ENCODE results near the gene TAF4B.

TAF4B gene

DNA sequence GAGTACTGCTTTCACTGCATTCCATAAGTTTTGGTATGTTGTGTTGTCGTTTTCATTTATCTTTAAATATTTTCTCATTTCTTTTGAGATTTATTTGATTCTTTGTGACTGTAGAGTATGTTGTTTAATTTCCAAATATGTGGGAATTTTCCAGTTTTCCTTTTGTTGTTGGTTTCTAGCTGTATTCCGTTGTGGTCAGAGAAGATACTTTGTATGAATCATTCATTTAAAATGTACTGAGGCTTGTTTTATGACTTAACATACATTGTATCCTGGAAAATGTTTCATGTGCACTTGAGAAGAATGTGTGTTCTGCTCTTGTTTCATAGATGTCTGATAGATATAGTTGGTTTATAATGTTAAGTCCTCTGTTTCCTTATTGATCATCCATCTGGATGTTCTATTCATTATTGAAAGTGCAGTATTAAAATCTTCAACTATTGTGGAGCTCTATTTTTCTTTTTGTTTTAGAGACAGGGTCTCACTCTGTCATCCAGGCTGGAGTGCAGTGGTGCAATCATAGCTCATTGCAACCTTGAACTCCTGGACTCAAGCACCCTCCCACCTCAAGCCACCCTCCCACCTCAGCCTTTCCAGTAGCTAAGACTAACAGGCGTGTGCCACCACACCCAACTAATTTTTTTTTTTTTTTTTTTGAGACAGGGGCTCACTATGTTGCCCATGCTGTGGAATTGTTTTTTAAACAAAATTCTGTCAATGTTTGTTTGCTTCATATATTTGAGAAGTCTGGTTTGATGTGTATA, 96.8 kb downstream of the TAF4B start:
- peak; percentile 30 for DNase-seq (ENCODE audit: extremely low read depth, low read depth)

DNA sequence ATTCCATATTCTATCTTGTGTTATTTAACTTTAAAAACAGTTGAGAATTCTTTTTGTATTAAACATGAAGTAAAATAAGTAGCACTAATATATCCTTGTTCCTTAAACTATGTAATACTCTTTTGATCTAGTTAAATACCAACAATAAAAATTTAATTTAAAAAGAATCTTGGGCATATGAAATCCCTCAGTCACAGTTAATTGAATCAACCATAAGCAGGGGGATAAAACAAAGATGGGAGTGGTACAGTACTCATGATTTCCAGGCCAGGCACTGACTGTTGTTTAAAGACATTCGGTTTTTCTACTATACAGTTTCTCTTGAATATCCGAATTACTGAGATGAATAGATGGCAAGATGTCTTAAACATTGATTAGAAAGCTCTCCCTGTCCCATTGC, 99.5 kb downstream of the TAF4B start:
- DNase-seq (ENCODE audit: extremely low read depth, low read depth): no peak
- TF ChIP-seq, protein P1, sequence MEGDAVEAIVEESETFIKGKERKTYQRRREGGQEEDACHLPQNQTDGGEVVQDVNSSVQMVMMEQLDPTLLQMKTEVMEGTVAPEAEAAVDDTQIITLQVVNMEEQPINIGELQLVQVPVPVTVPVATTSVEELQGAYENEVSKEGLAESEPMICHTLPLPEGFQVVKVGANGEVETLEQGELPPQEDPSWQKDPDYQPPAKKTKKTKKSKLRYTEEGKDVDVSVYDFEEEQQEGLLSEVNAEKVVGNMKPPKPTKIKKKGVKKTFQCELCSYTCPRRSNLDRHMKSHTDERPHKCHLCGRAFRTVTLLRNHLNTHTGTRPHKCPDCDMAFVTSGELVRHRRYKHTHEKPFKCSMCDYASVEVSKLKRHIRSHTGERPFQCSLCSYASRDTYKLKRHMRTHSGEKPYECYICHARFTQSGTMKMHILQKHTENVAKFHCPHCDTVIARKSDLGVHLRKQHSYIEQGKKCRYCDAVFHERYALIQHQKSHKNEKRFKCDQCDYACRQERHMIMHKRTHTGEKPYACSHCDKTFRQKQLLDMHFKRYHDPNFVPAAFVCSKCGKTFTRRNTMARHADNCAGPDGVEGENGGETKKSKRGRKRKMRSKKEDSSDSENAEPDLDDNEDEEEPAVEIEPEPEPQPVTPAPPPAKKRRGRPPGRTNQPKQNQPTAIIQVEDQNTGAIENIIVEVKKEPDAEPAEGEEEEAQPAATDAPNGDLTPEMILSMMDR (IDR thresholded peaks at IDR 0.05; ENCODE audit: low read depth, low read length, missing control alignments): no peak
- H3K4me3 ChIP-seq (replicated peaks; ENCODE audit: low read depth, low read length): no peak overlapping the region

More for the DNA sequence above, 96.8 kb downstream of the TAF4B start:
- TF ChIP-seq, protein P1 (IDR thresholded peaks at IDR 0.05; ENCODE audit: low read depth, low read length, missing control alignments): no peak
- H3K4me3 ChIP-seq (replicated peaks; ENCODE audit: low read depth, low read length): no peak overlapping the region

DNA sequence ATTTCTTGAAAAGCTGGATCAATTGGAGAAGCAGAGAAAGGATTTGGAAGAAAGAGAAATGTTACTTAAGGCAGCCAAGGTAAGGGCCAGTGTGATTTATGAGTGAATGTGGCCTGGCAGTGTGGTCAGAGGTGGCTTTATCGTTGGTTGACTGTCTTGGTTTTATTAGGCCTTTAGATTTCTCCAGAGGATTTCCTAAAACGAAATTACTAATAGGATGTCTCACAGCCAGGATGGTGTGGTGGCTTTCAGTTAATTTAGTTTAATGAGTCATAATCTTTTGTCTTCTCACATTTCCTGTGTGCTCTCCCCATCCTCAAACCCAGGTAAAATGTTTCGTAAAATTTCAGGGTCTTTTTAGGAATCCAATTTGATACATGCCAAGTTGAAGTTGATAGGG, 100.8 kb downstream of the TAF4B start:
- TF ChIP-seq, protein P1 (IDR thresholded peaks at IDR 0.05; ENCODE audit: low read depth, low read length, missing control alignments): no peak
- no peak overlapping the region for H3K4me3 ChIP-seq (replicated peaks; ENCODE audit: low read depth, low read length)
- DNase-seq (ENCODE audit: extremely low read depth, low read depth): no peak

DNA sequence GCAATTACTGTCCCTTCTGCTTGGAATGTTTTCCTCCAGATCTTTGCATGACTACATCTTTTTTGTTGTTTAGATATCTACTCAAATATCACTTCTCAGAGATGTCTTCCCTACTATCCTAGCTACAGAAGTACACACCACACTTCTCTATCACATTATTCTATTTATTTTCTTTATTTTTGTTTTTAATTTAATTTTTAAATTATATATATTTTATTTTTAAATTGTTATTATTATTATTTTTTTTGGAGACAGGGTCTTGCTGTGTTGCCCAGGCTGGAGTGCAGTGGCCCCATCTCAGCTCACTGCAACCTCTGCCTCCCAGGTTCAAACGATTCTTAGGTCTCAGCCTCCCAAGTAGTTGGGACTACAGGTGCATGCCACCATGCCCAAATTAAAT, 106.7 kb downstream of the TAF4B start:
- DNase-seq (ENCODE audit: extremely low read depth, low read depth): no peak
- TF ChIP-seq, protein P1 (IDR thresholded peaks at IDR 0.05; ENCODE audit: low read depth, low read length, missing control alignments): no peak
- H3K4me3 ChIP-seq (replicated peaks; ENCODE audit: low read depth, low read length): no peak overlapping the region

DNA sequence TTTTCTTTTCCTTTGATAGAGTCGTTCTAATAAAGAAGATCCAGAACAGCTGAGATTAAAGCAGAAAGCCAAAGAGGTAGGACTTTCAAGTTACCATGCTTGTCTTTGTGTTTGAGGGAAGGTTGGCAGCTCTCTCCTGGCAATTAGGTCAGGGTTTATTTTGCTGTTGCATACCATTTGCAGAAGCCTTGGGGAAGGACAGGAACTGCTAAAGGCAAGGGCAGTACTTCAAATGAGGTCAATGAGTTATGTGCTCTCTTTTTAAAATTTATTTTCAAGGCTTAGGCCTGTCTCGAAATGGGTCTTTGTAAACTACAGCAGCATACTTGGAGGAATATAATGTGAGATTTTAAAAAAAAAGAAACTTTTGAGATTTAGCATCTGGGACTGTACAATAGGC, 108.9 kb downstream of the TAF4B start:
- no peak overlapping the region for H3K4me3 ChIP-seq (replicated peaks; ENCODE audit: low read depth, low read length)
- TF ChIP-seq, protein P1 (IDR thresholded peaks at IDR 0.05; ENCODE audit: low read depth, low read length, missing control alignments): no peak
- no peak for DNase-seq (ENCODE audit: extremely low read depth, low read depth)

DNA sequence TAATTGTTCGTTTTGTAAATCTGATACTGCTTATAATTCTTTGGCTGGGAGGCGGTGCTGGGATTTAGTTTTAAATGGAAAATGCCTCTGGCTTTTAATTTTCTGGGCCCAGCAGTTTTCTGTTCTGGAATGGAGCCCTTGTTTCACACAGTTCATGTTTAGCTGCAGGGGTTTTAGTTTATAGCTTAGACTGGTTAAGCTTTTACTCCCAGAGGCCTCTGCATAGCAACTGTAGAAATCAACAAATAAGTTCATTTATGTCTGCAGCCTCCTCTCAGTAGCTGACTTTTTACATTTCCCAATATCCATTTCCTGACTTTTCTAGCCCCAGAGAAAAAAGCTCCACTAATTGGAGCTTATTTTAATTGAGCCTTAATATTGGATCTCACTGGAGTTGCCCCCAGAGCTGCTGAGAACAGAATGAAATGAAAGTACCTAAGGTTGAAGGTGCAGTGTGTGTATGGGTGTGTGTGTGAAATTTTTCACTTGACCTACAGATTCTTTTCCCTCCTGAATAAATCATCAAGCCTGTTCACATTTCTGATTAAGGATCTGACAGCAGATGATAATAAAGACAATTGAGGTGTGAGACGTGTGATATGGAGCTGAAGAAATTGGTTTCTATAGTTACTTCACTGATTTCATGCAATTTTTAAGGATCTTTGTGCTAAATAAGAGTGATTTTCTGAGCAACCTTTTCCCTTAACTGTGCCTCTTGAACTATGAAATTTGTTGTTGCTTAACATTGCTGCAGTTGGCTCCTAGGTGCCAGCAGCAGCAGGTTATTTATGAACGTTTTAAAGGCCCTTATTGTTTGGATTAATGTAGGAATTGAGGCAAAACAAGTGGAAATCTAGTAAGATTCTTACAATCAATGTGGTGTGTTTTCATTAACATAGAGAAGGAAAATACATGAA, 109.6 kb downstream of the TAF4B start:
- DNase-seq (ENCODE audit: extremely low read depth, low read depth): no peak
- H3K4me3 ChIP-seq (replicated peaks; ENCODE audit: low read depth, low read length): no peak overlapping the region

More for the DNA sequence above, 109.6 kb downstream of the TAF4B start:
- TF ChIP-seq, protein P1 (IDR thresholded peaks at IDR 0.05; ENCODE audit: low read depth, low read length, missing control alignments): no peak

Data from HFF-Myc (cell line).